ENCODE data around the gene SNRPA1.
A peak's percentile ranks its signal among the peaks of the same experiment; 100 is the strongest.

SNRPA1 gene

DNA sequence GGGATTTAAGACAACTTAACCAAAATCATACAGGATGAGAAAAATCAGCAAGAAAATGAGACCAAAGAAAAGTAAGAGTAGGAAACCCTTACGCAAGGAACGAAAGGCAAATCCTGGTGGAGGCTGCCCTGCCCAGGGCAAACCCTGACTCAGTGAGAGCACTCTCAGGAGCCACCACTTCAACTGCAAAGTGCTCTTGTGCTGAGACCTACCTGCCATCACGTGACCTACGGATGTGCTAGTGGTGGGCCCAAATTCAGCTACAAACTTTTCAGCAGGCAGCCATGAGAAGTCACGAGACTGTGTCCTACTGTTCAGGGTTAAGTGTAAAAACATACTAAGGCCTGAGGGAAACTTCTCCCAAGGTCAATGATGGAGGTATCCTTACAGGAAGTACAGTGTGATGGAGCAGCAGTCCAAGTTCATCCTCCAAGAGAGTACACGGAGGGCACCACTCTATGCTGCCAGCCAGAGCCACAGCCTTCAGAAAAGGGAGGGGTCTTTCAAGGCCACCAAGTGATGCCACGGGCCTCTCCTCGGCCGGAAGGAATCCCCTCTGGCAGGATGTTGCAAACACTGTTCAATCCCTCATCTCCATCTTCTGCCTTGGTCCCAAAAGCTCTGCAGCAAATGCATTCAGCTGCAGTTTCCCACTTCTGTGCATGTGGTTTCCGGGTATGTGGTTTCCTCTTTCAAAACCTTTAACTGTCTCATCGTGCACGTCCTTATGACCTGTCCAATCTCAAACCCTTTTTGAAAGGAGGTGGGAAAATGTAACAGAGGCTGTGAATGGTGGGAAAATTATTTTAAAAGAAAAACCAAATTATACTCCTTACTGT, 52.7 kb downstream of the SNRPA1 start:
- peak; percentile 67 for DNase-seq (ENCODE audit: low spot score)

DNA sequence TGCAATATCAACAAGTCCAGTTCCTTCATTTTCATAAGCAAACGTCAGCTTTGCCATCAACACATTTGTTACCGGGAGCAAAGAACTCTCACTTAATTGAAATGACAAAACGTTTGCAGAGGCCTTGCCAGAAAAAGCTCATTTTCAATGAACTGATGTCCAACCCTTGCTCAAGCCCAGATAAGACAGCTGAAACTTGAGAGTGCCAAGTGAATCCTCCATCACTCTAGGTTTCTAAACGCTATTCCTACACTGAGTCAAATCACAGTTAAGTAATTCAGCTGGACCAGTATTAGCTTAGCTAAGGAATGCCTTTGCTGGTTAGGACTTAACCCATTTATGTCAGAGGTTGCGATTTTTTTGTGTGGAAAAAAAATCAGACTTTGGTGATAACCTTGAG, 54.7 kb downstream of the SNRPA1 start:
- no peak for DNase-seq (ENCODE audit: low spot score)

- DNase-seq (ENCODE audit: low spot score), result no peak
These were observed 55.3 kb downstream of the SNRPA1 start for GRCh38 chr15:101239724-101240136.

DNA sequence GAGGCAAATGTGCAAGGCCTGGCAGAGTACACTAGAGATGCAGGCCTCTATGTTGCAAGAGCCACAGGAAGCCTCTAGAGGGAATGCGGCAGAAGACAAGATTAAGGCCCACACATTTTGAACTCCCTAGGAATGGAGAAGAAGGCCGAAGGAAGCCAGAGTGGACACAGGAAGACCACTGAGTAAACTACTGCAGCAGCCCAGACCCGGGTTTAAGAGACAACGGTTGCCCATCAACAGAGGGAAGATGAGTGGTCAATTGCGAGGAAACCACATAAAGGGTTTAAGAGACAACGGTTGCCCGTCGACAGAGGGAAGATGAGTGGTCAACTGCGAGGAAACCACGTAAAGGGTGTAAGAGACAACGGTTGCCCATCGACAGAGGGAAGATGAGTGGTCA, 57.8 kb downstream of the SNRPA1 start:
- DNase-seq (ENCODE audit: low spot score), result no peak

DNA sequence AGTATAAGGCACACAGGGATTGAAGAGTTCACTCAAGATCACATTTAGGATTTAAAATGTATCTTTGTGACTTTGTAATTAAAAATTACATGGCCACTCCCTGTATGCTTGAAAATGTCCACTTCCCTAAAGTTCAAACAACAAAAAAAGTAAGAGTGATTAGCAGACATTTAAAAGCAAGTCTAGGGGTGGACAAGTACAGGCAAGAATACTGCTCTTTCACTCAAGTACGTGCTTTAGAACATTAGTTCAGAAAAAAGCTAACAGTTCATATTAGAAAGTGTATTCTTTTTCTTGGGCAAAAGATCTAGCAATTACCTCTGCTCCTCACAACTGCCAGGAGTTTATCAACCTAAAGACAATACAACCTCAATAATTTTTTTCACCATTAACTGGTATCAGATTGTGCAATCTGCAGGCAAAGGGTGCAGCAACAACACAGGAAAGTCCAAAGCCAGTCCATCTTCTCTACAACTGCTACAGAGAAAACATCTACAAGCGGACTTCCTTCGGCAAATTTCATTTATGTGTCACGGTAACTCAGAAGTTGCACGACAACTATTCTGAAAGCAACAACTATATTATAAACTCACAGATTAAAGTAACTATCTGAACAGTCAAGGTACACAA, 61.3 kb downstream of the SNRPA1 start:
- DNase-seq (ENCODE audit: low spot score), result no peak

DNA sequence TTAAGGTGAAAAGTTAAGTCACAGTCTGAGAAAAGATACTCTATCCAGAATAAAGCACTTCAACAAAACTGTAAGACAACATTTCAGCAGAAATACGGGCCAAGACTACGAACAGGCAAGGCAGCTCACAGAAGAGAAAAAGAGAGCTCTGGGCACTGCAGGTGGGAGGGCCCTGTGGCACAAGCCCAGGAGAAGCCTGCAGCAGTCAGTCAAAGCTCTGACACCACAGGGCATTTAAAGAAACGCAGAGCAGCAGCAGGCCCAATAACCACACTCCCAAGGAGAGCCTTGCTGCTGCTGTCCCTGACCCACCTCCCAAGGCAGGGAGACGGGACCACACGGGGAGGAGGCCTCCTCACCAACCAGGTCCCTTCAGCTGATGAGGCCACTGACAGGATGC, 62.4 kb downstream of the SNRPA1 start:
- DNase-seq (ENCODE audit: low spot score), result no peak

Data from AG20443 (cell line).